ENCODE results near the gene CACNA1I. TPM values are rescaled to one million over a fixed set of nuclear protein-coding genes. Genes with fewer than 3 reads are reported as not detected.

Gene CACNA1I
- total RNA-seq, 4 donors from 2014 or later, result under 0.01 to 0.39 (median 0.33) TPM; not detected in 1

DNA sequence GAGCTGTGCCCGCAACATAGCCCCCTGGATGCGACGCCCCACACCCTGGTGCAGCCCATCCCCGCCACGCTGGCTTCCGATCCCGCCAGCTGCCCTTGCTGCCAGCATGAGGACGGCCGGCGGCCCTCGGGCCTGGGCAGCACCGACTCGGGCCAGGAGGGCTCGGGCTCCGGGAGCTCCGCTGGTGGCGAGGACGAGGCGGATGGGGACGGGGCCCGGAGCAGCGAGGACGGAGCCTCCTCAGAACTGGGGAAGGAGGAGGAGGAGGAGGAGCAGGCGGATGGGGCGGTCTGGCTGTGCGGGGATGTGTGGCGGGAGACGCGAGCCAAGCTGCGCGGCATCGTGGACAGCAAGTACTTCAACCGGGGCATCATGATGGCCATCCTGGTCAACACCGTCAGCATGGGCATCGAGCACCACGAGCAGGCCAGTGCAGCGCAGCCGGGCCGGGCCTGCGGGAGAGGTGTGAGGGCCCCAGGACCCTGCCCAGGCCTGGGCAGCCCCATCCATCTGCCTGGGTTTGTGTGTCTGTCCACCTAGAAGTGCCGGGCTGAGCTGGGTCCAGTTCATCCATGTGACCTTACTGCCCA lies 79.0 kb downstream of the CACNA1I start:
- H3K9me3 ChIP-seq, result peaks cover 0 to 9% (median 6%) of the 10 kb centered on the region in 4 donors
- no peaks in the 10 kb centered on the region for H3K36me3 ChIP-seq
- intact Hi-C loops (cut with DNase I), result no loop called here
- no peak for TF ChIP-seq POLR2A (IDR thresholded peaks at IDR 0.05; ENCODE audit: low read depth)
- no peak for TF ChIP-seq CTCF (IDR thresholded peaks at IDR 0.05)
- TF ChIP-seq EP300 (IDR thresholded peaks at IDR 0.05), result no peak
- TF ChIP-seq POLR2AphosphoS5 (IDR thresholded peaks at IDR 0.05), result no peak
- no peak overlapping the region for H3K27ac ChIP-seq (replicated peaks in 1 of 4)
- WGBS, result 94% methylated on average over 31 of the region's 41 CpGs
- DNase-seq (ENCODE audit: extremely low spot score), result no peak
- peaks cover 0 to 29% (median 0%) of the 10 kb centered on the region in 4 donors for H3K27me3 ChIP-seq
- H3K4me3 ChIP-seq, result no peak overlapping the region
- H3K4me1 ChIP-seq, result no peaks in the 10 kb centered on the region

DNA sequence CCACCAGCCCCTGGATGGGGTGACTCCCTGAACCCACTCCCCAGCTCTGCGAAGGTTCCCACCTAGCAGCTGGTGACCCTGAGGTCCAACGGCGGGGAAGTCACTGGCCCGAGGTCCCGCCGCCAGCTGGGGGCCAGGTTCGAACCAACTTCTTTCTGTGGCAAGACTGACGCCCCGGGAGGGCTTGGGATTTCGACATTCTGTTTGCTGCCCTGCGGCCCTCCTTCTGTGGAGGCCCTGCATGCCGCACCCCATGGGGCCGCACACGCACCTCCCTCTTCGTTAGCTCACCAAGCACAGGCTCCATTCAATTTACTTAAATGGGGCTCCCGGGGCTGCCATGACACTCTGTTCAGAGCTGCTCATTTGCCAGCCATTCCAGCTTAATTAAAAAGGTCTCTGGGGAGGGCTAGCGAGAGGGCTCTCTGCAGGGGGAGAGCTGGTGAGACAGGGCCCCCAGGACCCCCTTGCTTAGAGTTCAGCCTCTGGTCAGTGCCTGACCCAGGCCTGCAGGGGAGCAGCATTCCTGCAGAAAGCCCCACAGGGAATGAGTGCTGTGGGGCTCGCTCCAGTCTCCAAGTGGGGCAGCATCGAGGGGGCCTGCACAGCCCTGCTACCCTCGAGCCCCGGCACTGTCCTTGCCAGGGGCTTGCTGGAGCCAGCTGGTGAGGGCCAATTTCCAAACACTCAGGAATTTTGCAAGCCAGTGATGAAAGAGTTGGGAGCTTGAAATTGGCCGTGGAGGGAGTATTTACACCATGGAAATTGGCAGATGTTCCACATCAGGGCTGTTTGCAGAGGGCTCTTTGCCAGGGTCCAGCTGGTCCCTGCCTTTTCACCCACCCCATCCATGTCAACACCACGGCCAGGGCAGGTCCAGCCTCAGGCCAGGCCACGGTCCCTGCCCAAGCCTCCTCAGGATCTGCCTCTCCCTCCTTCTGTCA lies 80.8 kb downstream of the CACNA1I start:
- no peaks in the 10 kb centered on the region for H3K4me1 ChIP-seq
- no peak overlapping the region for H3K4me3 ChIP-seq
- 73% methylated on average over 22 of the region's 24 CpGs for WGBS
- H3K9me3 ChIP-seq, result peaks cover 0 to 9% (median 6%) of the 10 kb centered on the region in 4 donors
- intact Hi-C loops (cut with DNase I), result no loop called here
- no peak for TF ChIP-seq EP300 (IDR thresholded peaks at IDR 0.05)
- DNase-seq (ENCODE audit: extremely low spot score), result no peak
- no peaks in the 10 kb centered on the region for H3K36me3 ChIP-seq
- H3K27ac ChIP-seq (replicated peaks in 1 of 4), result no peak overlapping the region
- peaks cover 0 to 46% (median 3%) of the 10 kb centered on the region in 4 donors for H3K27me3 ChIP-seq

DNA sequence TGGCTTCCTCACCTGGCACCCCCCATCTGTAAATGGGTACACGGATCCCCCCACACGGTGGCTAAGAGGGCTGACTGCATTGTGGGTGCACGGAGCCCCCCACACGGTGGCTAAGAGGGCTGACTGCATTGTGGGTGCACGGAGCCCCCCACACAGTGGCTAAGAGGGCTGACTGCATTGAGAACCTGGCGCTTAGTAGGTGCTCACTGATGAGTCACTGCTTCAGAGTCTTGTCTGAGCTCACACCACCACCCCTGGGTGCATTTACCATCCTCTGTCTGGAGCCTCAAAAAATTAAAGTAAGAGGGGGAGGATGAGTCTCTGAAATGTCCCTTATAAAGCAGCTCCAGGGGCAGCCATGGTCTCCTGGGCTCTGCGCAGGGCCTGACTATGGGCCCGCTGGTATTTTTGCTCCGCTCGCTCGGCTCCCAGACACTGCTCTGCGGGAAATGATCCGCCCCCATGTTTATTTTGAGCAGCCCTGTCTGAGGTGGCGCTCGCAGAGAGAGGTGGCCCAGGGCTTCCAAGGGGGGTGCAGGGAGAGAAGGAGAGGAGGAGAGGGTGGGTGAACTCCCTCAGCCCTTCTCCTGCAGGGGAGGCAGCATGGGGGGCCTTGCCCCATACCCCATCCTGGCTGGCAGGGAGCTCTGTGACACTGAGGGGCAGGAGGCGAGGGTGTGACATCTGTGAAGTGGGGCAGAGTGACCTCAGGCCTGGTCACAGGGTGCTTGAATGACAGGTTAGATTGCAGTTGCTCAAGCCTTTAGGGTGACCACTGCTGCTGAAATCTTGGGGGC lies 82.6 kb downstream of the CACNA1I start:
- 70% methylated on average over 12 of the region's 16 CpGs for WGBS
- Histone ChIP-seq H3K36me3 (no peaks in the 10 kb centered on the region), H3K27me3 (peaks cover 0 to 55% (median 3%) of the 10 kb centered on the region in 4 donors), H3K4me3 (no peak overlapping the region), H3K4me1 (no peaks in the 10 kb centered on the region), H3K27ac (replicated peaks in 1 of 4) (no peak overlapping the region), H3K9me3 (peaks cover 0 to 9% (median 6%) of the 10 kb centered on the region in 4 donors)
- no peak for TF ChIP-seq POLR2A (IDR thresholded peaks at IDR 0.05; ENCODE audit: low read depth)
- no peak for TF ChIP-seq EP300 (IDR thresholded peaks at IDR 0.05)
- no peak for TF ChIP-seq POLR2AphosphoS5 (IDR thresholded peaks at IDR 0.05)
- intact Hi-C loops (cut with DNase I), result no loop called here
- DNase-seq (ENCODE audit: extremely low spot score), result no peak

GRCh38 chr22:39653787-39654077 lies 83.2 kb downstream of the CACNA1I start:
- TF ChIP-seq EP300 (IDR thresholded peaks at IDR 0.05) (no peak), POLR2AphosphoS5 (IDR thresholded peaks at IDR 0.05) (no peak), POLR2A (IDR thresholded peaks at IDR 0.05; ENCODE audit: low read depth) (no peak), CTCF (IDR thresholded peaks at IDR 0.05) (no peak)
- Histone ChIP-seq H3K27me3 (peaks cover 0 to 58% (median 3%) of the 10 kb centered on the region in 4 donors), H3K4me1 (no peaks in the 10 kb centered on the region), H3K36me3 (no peaks in the 10 kb centered on the region), H3K27ac (replicated peaks in 1 of 4) (no peak overlapping the region), H3K4me3 (no peak overlapping the region), H3K9me3 (peaks cover 0 to 9% (median 6%) of the 10 kb centered on the region in 4 donors)
- intact Hi-C loops (cut with DNase I), result no loop called here
- 83% methylated on average over 2 of the region's 3 CpGs for WGBS
- no peak for DNase-seq (ENCODE audit: extremely low spot score)

DNA sequence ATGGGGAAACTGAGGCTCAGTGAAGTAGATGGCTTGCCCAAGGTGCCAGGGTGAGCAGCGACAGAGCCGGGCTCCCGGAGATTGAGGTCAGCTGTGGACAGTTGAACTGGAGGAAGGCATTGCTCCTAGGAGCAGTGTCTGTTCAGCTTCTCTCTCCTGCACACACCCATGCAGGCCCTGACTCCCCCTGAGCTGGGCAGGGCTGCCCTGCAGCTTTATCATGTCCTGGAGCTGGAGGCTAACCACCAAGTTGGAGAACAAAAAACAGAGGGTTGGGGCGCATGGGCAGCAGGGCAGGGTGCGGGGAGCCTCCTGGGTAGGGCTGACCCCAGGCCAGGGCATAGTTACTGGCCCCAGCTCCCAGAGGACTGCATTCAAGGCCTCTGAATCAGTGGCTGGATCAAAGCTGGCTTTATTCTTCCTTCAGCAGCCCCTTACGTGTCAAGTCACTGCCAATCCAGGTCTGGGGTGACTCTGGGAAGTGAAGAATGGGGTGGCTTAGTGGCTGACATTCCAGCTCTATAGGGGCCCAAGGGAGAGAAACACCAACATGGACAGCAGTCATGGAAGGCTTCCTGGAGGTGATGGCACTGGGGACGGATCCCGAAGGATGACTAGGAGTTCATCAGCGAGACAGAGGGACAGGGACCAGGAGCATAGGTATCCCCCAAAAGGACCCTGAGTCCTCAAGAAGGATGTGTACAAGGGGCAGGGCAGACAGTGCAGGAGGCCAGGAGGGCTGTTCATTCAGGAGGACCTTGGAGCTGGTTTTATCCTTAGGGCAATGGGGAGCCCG lies 83.8 kb downstream of the CACNA1I start:
- 97% methylated on average over 9 of the region's 10 CpGs for WGBS
- no peak for DNase-seq (ENCODE audit: extremely low spot score)
- TF ChIP-seq EP300 (IDR thresholded peaks at IDR 0.05) (no peak), POLR2AphosphoS5 (IDR thresholded peaks at IDR 0.05) (no peak), POLR2A (IDR thresholded peaks at IDR 0.05; ENCODE audit: low read depth) (no peak), CTCF (IDR thresholded peaks at IDR 0.05) (no peak)
- Histone ChIP-seq H3K9me3 (peaks cover 0 to 9% (median 6%) of the 10 kb centered on the region in 4 donors), H3K4me1 (no peaks in the 10 kb centered on the region), H3K36me3 (no peaks in the 10 kb centered on the region), H3K27me3 (peaks cover 0 to 64% (median 3%) of the 10 kb centered on the region in 4 donors), H3K27ac (replicated peaks in 1 of 4) (no peak overlapping the region), H3K4me3 (no peak overlapping the region)
- intact Hi-C loops (cut with DNase I), result no loop called here

Measured in esophagus muscularis mucosa (tissue), 4 donors.